Measurements from ENCODE around the gene RGMA. TPM values are rescaled to one million over a fixed set of nuclear protein-coding genes. Genes with fewer than 3 reads are reported as not detected.
A peak's percentile ranks its signal among the peaks of the same experiment; 100 is the strongest.

Gene RGMA
- total RNA-seq, 4 donors from 2014 or later, result 28.2 to 110 (median 45.6) TPM

- WGBS, 2 donors, result 78 to 87% methylated on average over 4 of the region's 4 CpGs
Observed at GRCh38 chr15:93005133-93005532, 83.9 kb downstream of the RGMA start.

GRCh38 chr15:93001881-93002280 lies 87.1 kb downstream of the RGMA start:
- H3K9me3 ChIP-seq, result no peaks in the 10 kb centered on the region
- no peaks in the 10 kb centered on the region for H3K27me3 ChIP-seq
- peak overlapping the region in 1 of 4 donors; percentile 17 for H3K27ac ChIP-seq
- 72 to 80% methylated on average over 2 of the region's 2 CpGs for WGBS, 2 donors
- no peak for TF ChIP-seq EP300 (IDR thresholded peaks at IDR 0.05)
- TF ChIP-seq CTCF (IDR thresholded peaks at IDR 0.05), result no peak
- no peak for DNase-seq (ENCODE audit: low spot score in 2 of 2)
- H3K36me3 ChIP-seq, result peaks cover 0 to 95% (median 50%) of the 10 kb centered on the region in 3 donors
- H3K4me3 ChIP-seq, result no peak overlapping the region
- no peaks in the 10 kb centered on the region for H3K4me1 ChIP-seq

More at GRCh38 chr15:93005133-93005532, 83.9 kb downstream of the RGMA start:
- no peak for DNase-seq (ENCODE audit: low spot score in 2 of 2)
- peaks cover 0 to 89% (median 37%) of the 10 kb centered on the region in 3 donors for H3K36me3 ChIP-seq
- no peaks in the 10 kb centered on the region for H3K27me3 ChIP-seq
- no peak for TF ChIP-seq CTCF (IDR thresholded peaks at IDR 0.05)
- no peak for TF ChIP-seq POLR2A (IDR thresholded peaks at IDR 0.05)
- TF ChIP-seq EP300 (IDR thresholded peaks at IDR 0.05), result no peak
- H3K9me3 ChIP-seq, result no peaks in the 10 kb centered on the region
- H3K4me1 ChIP-seq, result no peaks in the 10 kb centered on the region
- no peak overlapping the region for H3K4me3 ChIP-seq
- no peak overlapping the region for H3K27ac ChIP-seq

- Histone ChIP-seq H3K36me3 (peaks cover 0 to 99% (median 50%) of the 10 kb centered on the region in 3 donors), H3K4me1 (no peaks in the 10 kb centered on the region)
- no peak for TF ChIP-seq CTCF (IDR thresholded peaks at IDR 0.05)
- TF ChIP-seq EP300 (IDR thresholded peaks at IDR 0.05), result no peak
- TF ChIP-seq POLR2A (IDR thresholded peaks at IDR 0.05), result no peak
Observed at GRCh38 chr15:93001156-93001555, 87.9 kb downstream of the RGMA start.

GRCh38 chr15:92997821-92998220 lies 91.2 kb downstream of the RGMA start:
- Histone ChIP-seq H3K36me3 (peaks cover 0 to 91% (median 33%) of the 10 kb centered on the region in 3 donors), H3K27ac (no peak overlapping the region), H3K4me1 (no peaks in the 10 kb centered on the region), H3K27me3 (no peaks in the 10 kb centered on the region), H3K4me3 (no peak overlapping the region), H3K9me3 (no peaks in the 10 kb centered on the region)
- WGBS, 2 donors, result 88 to 89% methylated on average over 6 of the region's 6 CpGs
- DNase-seq (ENCODE audit: low spot score in 2 of 2), result no peak
- TF ChIP-seq POLR2A (IDR thresholded peaks at IDR 0.05) (no peak), CTCF (IDR thresholded peaks at IDR 0.05) (no peak), EP300 (IDR thresholded peaks at IDR 0.05) (no peak)

More at GRCh38 chr15:93001156-93001555, 87.9 kb downstream of the RGMA start:
- H3K9me3 ChIP-seq, result no peaks in the 10 kb centered on the region
- no peak overlapping the region for H3K4me3 ChIP-seq
- no peaks in the 10 kb centered on the region for H3K27me3 ChIP-seq
- WGBS, 2 donors, result 95 to 98% methylated on average over 6 of the region's 6 CpGs
- no peak for DNase-seq (ENCODE audit: low spot score in 2 of 2)
- no peak overlapping the region for H3K27ac ChIP-seq

GRCh38 chr15:92992720-92993119 lies 96.3 kb downstream of the RGMA start:
- H3K27me3 ChIP-seq, result no peaks in the 10 kb centered on the region
- WGBS, 2 donors, result 90 to 95% methylated on average over 9 of the region's 9 CpGs
- H3K4me3 ChIP-seq, result no peak overlapping the region
- H3K4me1 ChIP-seq, result no peaks in the 10 kb centered on the region
- peaks cover 0 to 90% (median 19%) of the 10 kb centered on the region in 3 donors for H3K36me3 ChIP-seq
- no peak for TF ChIP-seq POLR2A (IDR thresholded peaks at IDR 0.05)
- no peak for TF ChIP-seq EP300 (IDR thresholded peaks at IDR 0.05)
- TF ChIP-seq CTCF (IDR thresholded peaks at IDR 0.05), result no peak
- H3K27ac ChIP-seq, result no peak overlapping the region
- H3K9me3 ChIP-seq, result no peaks in the 10 kb centered on the region
- DNase-seq (ENCODE audit: low spot score in 2 of 2), result no peak

Measured in tibial nerve (tissue), 4 donors.